Smooth muscle cell (in vitro differentiated cells): ENCODE measurements around the gene PIP4K2A. TPM values are rescaled to one million over a fixed set of nuclear protein-coding genes. Genes with fewer than 3 reads are reported as not detected.

Experiments
- DNase-seq: peaks from one replicate; lab custom pipeline; 2025; ENCODE audit not compliant: unreplicated experiment; lab: John Stamatoyannopoulos, UW
- H2AFZ ChIP-seq: fragments of 200-600 bp; sonication (generic); 2 replicates; pipeline ENCODE4 v1.6.0; 2016; ENCODE audit warnings: antibody characterized with exemption, low read depth, mild to moderate bottlenecking
- H3F3A ChIP-seq: fragments of 200-600 bp; sonication (generic); 2 replicates; pipeline ENCODE4 v1.6.0; 2017; ENCODE audit warnings: antibody characterized with exemption, low read depth
- H3K27ac ChIP-seq: fragments of 200-600 bp; sonication (generic); 2 replicates; pipeline ENCODE4 v1.5.1; 2016; ENCODE audit warnings: low read depth, mild to moderate bottlenecking
- H3K27me3 ChIP-seq: fragments of 200-600 bp; sonication (generic); 2 replicates; pipeline ENCODE4 v1.6.1; 2016; ENCODE audit warnings: low read depth, mild to moderate bottlenecking
- H3K36me3 ChIP-seq: fragments of 200-600 bp; sonication (generic); 2 replicates; pipeline ENCODE4 v1.5.1; 2016; ENCODE audit warnings: low read depth
- H3K4me1 ChIP-seq: fragments of 200-600 bp; sonication (generic); 2 replicates; pipeline ENCODE4 v1.5.1; 2016; ENCODE audit warnings: low read depth
- H3K4me2 ChIP-seq: fragments of 200-600 bp; sonication (generic); 2 replicates; pipeline ENCODE4 v1.6.0; 2016; ENCODE audit warnings: mild to moderate bottlenecking
- H3K4me3 ChIP-seq: fragments of 200-600 bp; sonication (generic); 2 replicates; pipeline ENCODE4 v1.5.1; 2016; ENCODE audit warnings: mild to moderate bottlenecking
- H3K79me2 ChIP-seq: fragments of 200-600 bp; sonication (generic); 2 replicates; pipeline ENCODE4 v1.6.0; 2016; ENCODE audit warnings: low read depth, mild to moderate bottlenecking
- H3K9ac ChIP-seq: fragments of 200-600 bp; sonication (generic); 2 replicates; pipeline ENCODE4 v1.6.0; 2016; ENCODE audit warnings: low read depth
- H3K9me3 ChIP-seq: fragments of 200-600 bp; sonication (generic); replicated peaks from 2 replicates; pipeline ENCODE4 v1.5.1; 2016; ENCODE audit warnings: low read depth
- H4K20me1 ChIP-seq: fragments of 200-600 bp; sonication (generic); 2 replicates; pipeline ENCODE4 v1.6.0; 2016; ENCODE audit warnings: low read depth
- CTCF ChIP-seq: fragments of 200-600 bp; sonication (generic); IDR thresholded peaks from 2 replicates; pipeline ENCODE4 v1.5.1; 2017; ENCODE audit warnings: borderline replicate concordance, mild to moderate bottlenecking, antibody characterized with exemption; ENCODE audit not compliant: insufficient read depth, poor library complexity, severe bottlenecking
- WGBS: methylation state at CpG from one replicate; pipeline ENCODE4 v1.1.7; 2016; ENCODE audit warnings: low lambda C conversion rate; 5-methylcytosine and 5-hydroxymethylcytosine counted together
- polyA plus RNA-seq: library from polyadenylated mRNA; unstranded; fragments of >200 nt; fragmentation: Nextera tagmentation; extraction: Ambion mirVana; gene quantifications from 2 replicates; pipeline ENCODE4 v1.2.1, GENCODE V29; 2016
- total RNA-seq: library from RNA; depleted of rRNA; stranded (reverse); fragments of >200 nt; gene quantifications from 2 replicates; pipeline ENCODE4 v1.2.3, GENCODE V29; 2014

PIP4K2A gene
- total and polyA plus RNA-seq, 2 experiments from 2014 or later: 7.5 to 8.9 TPM

- peaks cover 42% of the 10 kb centered on the region for H3K4me1 ChIP-seq
- no peaks in the 10 kb centered on the region for H3K36me3 ChIP-seq
- H3K27me3 ChIP-seq: no peaks in the 10 kb centered on the region
- DNase-seq: no peak
- H3K4me2 ChIP-seq: no peak overlapping the region
- H3K9me3 ChIP-seq: no peaks in the 10 kb centered on the region
- WGBS: 26% methylated on average over 3 of the region's 3 CpGs
- H4K20me1 ChIP-seq: no peaks in the 10 kb centered on the region
- H3F3A ChIP-seq: peaks cover 30% of the 10 kb centered on the region
- H3K27ac ChIP-seq: peak overlapping the region; percentile 74
- no peak overlapping the region for H3K4me3 ChIP-seq
- peaks cover 19% of the 10 kb centered on the region for H3K79me2 ChIP-seq
- no peak overlapping the region for H3K9ac ChIP-seq
- no peak overlapping the region for H2AFZ ChIP-seq
- TF ChIP-seq CTCF: no peak
Measured at GRCh38 chr10:22620929-22621328, 93.4 kb downstream of the PIP4K2A start.

GRCh38 chr10:22620140-22620857 lies 94.1 kb downstream of the PIP4K2A start:
- no peaks in the 10 kb centered on the region for H3K27me3 ChIP-seq
- no peak for DNase-seq
- H2AFZ ChIP-seq: no peak overlapping the region
- peaks cover 23% of the 10 kb centered on the region for H3K79me2 ChIP-seq
- H3K4me2 ChIP-seq: peak overlapping the region; percentile 17
- H4K20me1 ChIP-seq: no peaks in the 10 kb centered on the region
- H3K27ac ChIP-seq: peak overlapping the region; percentile 74
- no peaks in the 10 kb centered on the region for H3K9me3 ChIP-seq
- TF ChIP-seq CTCF: no peak
- H3K36me3 ChIP-seq: no peaks in the 10 kb centered on the region
- H3K4me1 ChIP-seq: peaks cover 39% of the 10 kb centered on the region
- 61% methylated on average over 8 of the region's 8 CpGs for WGBS
- peaks cover 30% of the 10 kb centered on the region for H3F3A ChIP-seq
- H3K4me3 ChIP-seq: no peak overlapping the region
- H3K9ac ChIP-seq: peak overlapping the region; percentile 25

- Histone ChIP-seq H3K27ac (peak overlapping the region; percentile 74), H3K4me1 (peaks cover 29% of the 10 kb centered on the region)
Measured at GRCh38 chr10:22619101-22619500, 95.3 kb downstream of the PIP4K2A start.

More at GRCh38 chr10:22619101-22619500, 95.3 kb downstream of the PIP4K2A start:
- peaks cover 23% of the 10 kb centered on the region for H3K79me2 ChIP-seq
- DNase-seq: no peak
- TF ChIP-seq CTCF: no peak
- H3F3A ChIP-seq: peaks cover 30% of the 10 kb centered on the region
- no peak overlapping the region for H3K4me3 ChIP-seq
- no peaks in the 10 kb centered on the region for H3K27me3 ChIP-seq
- H2AFZ ChIP-seq: no peak overlapping the region
- WGBS: 62% methylated on average over 2 of the region's 2 CpGs
- H3K9me3 ChIP-seq: no peaks in the 10 kb centered on the region
- H3K9ac ChIP-seq: no peak overlapping the region
- no peaks in the 10 kb centered on the region for H4K20me1 ChIP-seq
- no peaks in the 10 kb centered on the region for H3K36me3 ChIP-seq
- peak overlapping the region; percentile 77 for H3K4me2 ChIP-seq
